HG03439 (cell line): ENCODE results near the gene ELK1.
"Not testable (repeated sequence)": the region's sequence is repeated elsewhere in the genome, so short reads cannot be mapped to it uniquely, and the experiment has no call there.

Experiments
- ATAC-seq: cut with Tn5 transposase; IDR thresholded peaks from one replicate; pipeline ENCODE4 v1.9.1; 2021; ENCODE audit warnings: mild to moderate bottlenecking, moderate library complexity; ENCODE audit not compliant: unreplicated experiment

The ELK1 gene

GRCh38 chrX:47612418-47612817 is 37.9 kb downstream of the ELK1 start:
- no peak for ATAC-seq

- no peak for ATAC-seq
Observed at GRCh38 chrX:47611926-47612325, 38.4 kb downstream of the ELK1 start.

GRCh38 chrX:47611489-47611888 is 38.9 kb downstream of the ELK1 start:
- ATAC-seq, result no peak

GRCh38 chrX:47610511-47610910 is 39.9 kb downstream of the ELK1 start:
- ATAC-seq, result no peak

GRCh38 chrX:47608130-47608810 is 42.1 kb downstream of the ELK1 start:
- no peak for ATAC-seq

- ATAC-seq, result no peak
Observed at GRCh38 chrX:47607091-47607490, 43.3 kb downstream of the ELK1 start.

- no peak for ATAC-seq
Observed at GRCh38 chrX:47605024-47605423, 45.3 kb downstream of the ELK1 start.

GRCh38 chrX:47603125-47603524 is 47.2 kb downstream of the ELK1 start:
- not testable (repeated sequence) for ATAC-seq

- no peak for ATAC-seq
Observed at GRCh38 chrX:47597222-47597621, 53.1 kb downstream of the ELK1 start.

GRCh38 chrX:47596256-47596655 is 54.1 kb downstream of the ELK1 start:
- ATAC-seq, result no peak

GRCh38 chrX:47595716-47596251 is 54.6 kb downstream of the ELK1 start:
- no peak for ATAC-seq

- ATAC-seq, result no peak
Observed at GRCh38 chrX:47593522-47593921, 56.8 kb downstream of the ELK1 start.

- ATAC-seq, result no peak
Observed at GRCh38 chrX:47590984-47591383, 59.4 kb downstream of the ELK1 start.

- no peak for ATAC-seq
Observed at GRCh38 chrX:47587906-47588735, 62.2 kb downstream of the ELK1 start.

- no peak for ATAC-seq
Observed at GRCh38 chrX:47587091-47587891, 63.1 kb downstream of the ELK1 start.

- no peak for ATAC-seq
Observed at GRCh38 chrX:47586043-47586787, 64.1 kb downstream of the ELK1 start.
